Measurements from ENCODE around the gene CHI3L1.

- TF ChIP-seq CTCF (conservative IDR thresholded peaks at IDR 0.05; ENCODE audit: low read depth, low read length) (no peak), EZH2 (IDR thresholded peaks at IDR 0.05; ENCODE audit: borderline replicate concordance, low read depth, low read length, poor library complexity, severe bottlenecking) (no peak)
These were observed 1.3 kb upstream of the CHI3L1 start for GRCh38 chr1:203187689-203188264.
